Smooth muscle cell (in vitro differentiated cells): ENCODE measurements around the gene CASD1. TPM values are rescaled to one million over a fixed set of nuclear protein-coding genes. Genes with fewer than 3 reads are reported as not detected.

Experiments used
- DNase-seq: peaks from one replicate; lab custom pipeline; 2025; ENCODE audit not compliant: unreplicated experiment; lab: John Stamatoyannopoulos, UW
- H2AFZ ChIP-seq: fragments of 200-600 bp; sonication (generic); 2 replicates; pipeline ENCODE4 v1.6.0; 2016; ENCODE audit warnings: antibody characterized with exemption, low read depth, mild to moderate bottlenecking
- H3F3A ChIP-seq: fragments of 200-600 bp; sonication (generic); 2 replicates; pipeline ENCODE4 v1.6.0; 2017; ENCODE audit warnings: antibody characterized with exemption, low read depth
- H3K27ac ChIP-seq: fragments of 200-600 bp; sonication (generic); 2 replicates; pipeline ENCODE4 v1.5.1; 2016; ENCODE audit warnings: low read depth, mild to moderate bottlenecking
- H3K27me3 ChIP-seq: fragments of 200-600 bp; sonication (generic); 2 replicates; pipeline ENCODE4 v1.6.1; 2016; ENCODE audit warnings: low read depth, mild to moderate bottlenecking
- H3K36me3 ChIP-seq: fragments of 200-600 bp; sonication (generic); 2 replicates; pipeline ENCODE4 v1.5.1; 2016; ENCODE audit warnings: low read depth
- H3K4me1 ChIP-seq: fragments of 200-600 bp; sonication (generic); 2 replicates; pipeline ENCODE4 v1.5.1; 2016; ENCODE audit warnings: low read depth
- H3K4me2 ChIP-seq: fragments of 200-600 bp; sonication (generic); 2 replicates; pipeline ENCODE4 v1.6.0; 2016; ENCODE audit warnings: mild to moderate bottlenecking
- H3K4me3 ChIP-seq: fragments of 200-600 bp; sonication (generic); 2 replicates; pipeline ENCODE4 v1.5.1; 2016; ENCODE audit warnings: mild to moderate bottlenecking
- H3K79me2 ChIP-seq: fragments of 200-600 bp; sonication (generic); 2 replicates; pipeline ENCODE4 v1.6.0; 2016; ENCODE audit warnings: low read depth, mild to moderate bottlenecking
- H3K9ac ChIP-seq: fragments of 200-600 bp; sonication (generic); 2 replicates; pipeline ENCODE4 v1.6.0; 2016; ENCODE audit warnings: low read depth
- H3K9me3 ChIP-seq: fragments of 200-600 bp; sonication (generic); replicated peaks from 2 replicates; pipeline ENCODE4 v1.5.1; 2016; ENCODE audit warnings: low read depth
- H4K20me1 ChIP-seq: fragments of 200-600 bp; sonication (generic); 2 replicates; pipeline ENCODE4 v1.6.0; 2016; ENCODE audit warnings: low read depth
- WGBS: methylation state at CpG from one replicate; pipeline ENCODE4 v1.1.7; 2016; ENCODE audit warnings: low lambda C conversion rate; 5-methylcytosine and 5-hydroxymethylcytosine counted together
- polyA plus RNA-seq: library from polyadenylated mRNA; unstranded; fragments of >200 nt; fragmentation: Nextera tagmentation; extraction: Ambion mirVana; gene quantifications from 2 replicates; pipeline ENCODE4 v1.2.1, GENCODE V29; 2016
- total RNA-seq: library from RNA; depleted of rRNA; stranded (reverse); fragments of >200 nt; gene quantifications from 2 replicates; pipeline ENCODE4 v1.2.3, GENCODE V29; 2014
- TF ChIP-seq, protein P1 (sequence below): fragments of 200-600 bp; sonication (generic); IDR thresholded peaks from 2 replicates; pipeline ENCODE4 v1.5.1; 2017; ENCODE audit warnings: borderline replicate concordance, mild to moderate bottlenecking, antibody characterized with exemption; ENCODE audit not compliant: insufficient read depth, poor library complexity, severe bottlenecking

Gene CASD1
- total and polyA plus RNA-seq, 2 experiments from 2014 or later = 9.8 to 33.6 TPM

DNA sequence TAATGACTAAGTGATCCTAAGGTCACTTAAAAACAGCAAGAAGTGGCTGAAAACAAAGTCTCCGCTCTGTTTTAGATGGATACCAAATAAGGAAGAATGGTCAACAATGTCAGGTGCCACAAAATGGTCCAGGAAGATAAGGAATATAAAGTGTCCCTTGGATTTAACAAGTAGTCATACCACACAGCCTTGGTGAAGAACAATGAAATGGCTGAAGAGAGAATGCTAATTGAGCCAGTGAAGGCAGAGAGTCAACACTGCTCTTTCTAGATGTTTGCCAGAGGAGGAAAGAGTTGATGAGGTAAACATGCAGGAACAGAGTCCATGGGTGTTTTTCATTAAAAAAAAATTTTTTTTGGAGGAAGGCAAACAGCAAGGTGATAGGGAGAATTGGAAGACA, 2.1 kb upstream of the CASD1 start:
- Histone ChIP-seq H2AFZ (no peak overlapping the region), H4K20me1 (peaks cover 4% of the 10 kb centered on the region), H3F3A (peaks cover 4% of the 10 kb centered on the region), H3K36me3 (no peaks in the 10 kb centered on the region), H3K9me3 (no peaks in the 10 kb centered on the region), H3K4me1 (peaks cover 18% of the 10 kb centered on the region), H3K27ac (no peak overlapping the region), H3K27me3 (peaks cover 8% of the 10 kb centered on the region), H3K9ac (no peak overlapping the region), H3K4me2 (no peak overlapping the region), H3K4me3 (no peak overlapping the region), H3K79me2 (peaks cover 17% of the 10 kb centered on the region)
- TF ChIP-seq, protein P1, sequence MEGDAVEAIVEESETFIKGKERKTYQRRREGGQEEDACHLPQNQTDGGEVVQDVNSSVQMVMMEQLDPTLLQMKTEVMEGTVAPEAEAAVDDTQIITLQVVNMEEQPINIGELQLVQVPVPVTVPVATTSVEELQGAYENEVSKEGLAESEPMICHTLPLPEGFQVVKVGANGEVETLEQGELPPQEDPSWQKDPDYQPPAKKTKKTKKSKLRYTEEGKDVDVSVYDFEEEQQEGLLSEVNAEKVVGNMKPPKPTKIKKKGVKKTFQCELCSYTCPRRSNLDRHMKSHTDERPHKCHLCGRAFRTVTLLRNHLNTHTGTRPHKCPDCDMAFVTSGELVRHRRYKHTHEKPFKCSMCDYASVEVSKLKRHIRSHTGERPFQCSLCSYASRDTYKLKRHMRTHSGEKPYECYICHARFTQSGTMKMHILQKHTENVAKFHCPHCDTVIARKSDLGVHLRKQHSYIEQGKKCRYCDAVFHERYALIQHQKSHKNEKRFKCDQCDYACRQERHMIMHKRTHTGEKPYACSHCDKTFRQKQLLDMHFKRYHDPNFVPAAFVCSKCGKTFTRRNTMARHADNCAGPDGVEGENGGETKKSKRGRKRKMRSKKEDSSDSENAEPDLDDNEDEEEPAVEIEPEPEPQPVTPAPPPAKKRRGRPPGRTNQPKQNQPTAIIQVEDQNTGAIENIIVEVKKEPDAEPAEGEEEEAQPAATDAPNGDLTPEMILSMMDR = no peak
- WGBS = 95% methylated on average over 1 of the region's 1 CpG
- no peak for DNase-seq

DNA sequence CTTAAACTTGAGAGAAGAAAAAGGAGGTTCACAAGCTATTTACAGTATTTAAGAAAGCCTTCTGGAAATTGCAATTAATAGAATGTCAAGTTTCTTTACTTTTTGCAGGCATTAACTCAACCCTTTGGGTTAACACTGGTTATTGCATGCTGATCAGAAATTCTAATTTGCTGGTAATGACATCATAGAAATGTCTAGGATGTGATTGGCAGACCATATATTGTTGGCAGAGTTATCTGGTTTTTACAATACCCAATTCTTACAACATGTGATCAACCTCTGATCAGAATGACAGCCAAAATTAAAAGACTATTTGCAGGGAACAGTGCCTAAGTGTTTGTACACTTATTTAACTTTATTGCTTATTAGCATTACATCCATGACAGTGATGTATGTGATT, 1.6 kb upstream of the CASD1 start:
- H3K79me2 ChIP-seq = peaks cover 22% of the 10 kb centered on the region
- no peak overlapping the region for H3K4me2 ChIP-seq
- no peak for DNase-seq
- no peaks in the 10 kb centered on the region for H3K9me3 ChIP-seq
- H2AFZ ChIP-seq = no peak overlapping the region
- no peak overlapping the region for H3K4me3 ChIP-seq
- H3K9ac ChIP-seq = no peak overlapping the region
- no peak overlapping the region for H3K27ac ChIP-seq
- H3F3A ChIP-seq = peaks cover 4% of the 10 kb centered on the region
- H4K20me1 ChIP-seq = peaks cover 4% of the 10 kb centered on the region
- no peaks in the 10 kb centered on the region for H3K36me3 ChIP-seq
- H3K27me3 ChIP-seq = peaks cover 8% of the 10 kb centered on the region
- TF ChIP-seq, protein P1 = no peak
- peaks cover 18% of the 10 kb centered on the region for H3K4me1 ChIP-seq

DNA sequence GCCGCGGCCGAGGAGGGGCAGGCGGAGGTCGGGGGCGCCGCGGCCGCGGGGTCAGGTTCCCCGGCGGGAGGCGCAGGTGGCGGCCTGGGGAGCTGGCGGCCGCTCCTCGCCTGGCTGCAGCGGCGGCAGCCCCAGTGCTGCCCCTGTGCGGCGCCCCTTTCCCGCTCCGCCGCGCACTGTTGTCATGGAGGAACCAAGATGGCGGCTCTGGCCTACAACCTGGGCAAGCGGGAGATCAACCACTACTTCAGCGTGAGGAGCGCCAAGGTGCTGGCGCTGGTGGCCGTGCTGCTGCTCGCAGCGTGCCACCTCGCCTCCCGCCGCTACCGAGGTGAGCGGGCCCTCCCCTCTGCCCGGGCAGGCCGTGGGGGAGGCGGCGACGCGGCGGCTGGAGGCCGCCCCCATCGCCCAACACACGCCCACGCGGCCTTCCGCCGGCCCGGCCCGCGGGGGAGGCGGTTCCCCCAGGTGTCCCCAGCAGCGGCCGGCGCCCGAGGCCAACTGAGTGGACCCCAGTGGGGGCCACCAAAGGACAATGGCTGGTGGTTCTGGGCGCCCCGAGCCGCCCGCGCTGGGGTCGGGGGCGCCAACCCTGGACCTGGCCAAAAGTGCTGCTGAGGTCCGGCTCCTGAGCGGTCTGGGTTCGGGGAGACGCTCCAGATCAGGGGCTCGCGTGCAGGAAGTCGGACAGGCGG, 425 bp downstream of the CASD1 start:
- TF ChIP-seq, protein P1 = no peak
- Histone ChIP-seq H3K27ac (peak overlapping the region; percentile 41), H3K4me1 (peaks cover 35% of the 10 kb centered on the region), H3K4me2 (peak overlapping the region; percentile 90), H3K27me3 (no peaks in the 10 kb centered on the region), H2AFZ (peak overlapping the region; percentile 94), H3K9me3 (no peaks in the 10 kb centered on the region), H4K20me1 (peaks cover 4% of the 10 kb centered on the region), H3K79me2 (peaks cover 40% of the 10 kb centered on the region), H3K4me3 (peak overlapping the region; percentile 82), H3K36me3 (no peaks in the 10 kb centered on the region), H3F3A (peaks cover 4% of the 10 kb centered on the region), H3K9ac (peak overlapping the region; percentile 89)
- peak; percentile 42 for DNase-seq
- WGBS = 2% methylated on average over 70 of the region's 75 CpGs
